Common myeloid progenitor, CD34-positive (primary cell): ENCODE data around the gene WDR64.

Source experiments
- CTCF ChIA-PET: fragments of 350-600 bp; sonication (Branson Sonifier 250); formaldehyde crosslinking; loops from one replicate; lab custom pipeline; 2021; ENCODE audit warnings: antibody characterized with exemption; lab: Charles Lee
- POLR2A ChIA-PET: fragments of 350-600 bp; sonication (Branson Sonifier 250); formaldehyde crosslinking; loops from one replicate; lab custom pipeline; 2021; ENCODE audit warnings: antibody characterized with exemption; lab: Charles Lee
- DNase-seq, 3 donors: peaks; one replicate each; pipeline versions ENCODE4 v3.0.0 to v3.0.0-alpha.2; 2013
- H3K27ac ChIP-seq, 2 experiments: 1 replicate in 1 of 2; 2 replicates in 1 of 2; pipeline ENCODE4 v1.7.0; 2013; ENCODE audit warnings: inconsistent platforms in 2 of 2, low read length in 2 of 2, mild to moderate bottlenecking in 2 of 2, low read depth in 1 of 2, moderate library complexity in 1 of 2; ENCODE audit not compliant: severe bottlenecking in 2 of 2, insufficient read depth in 1 of 2, poor library complexity in 1 of 2
- H3K27me3 ChIP-seq, 5 experiments: replicated peaks in 2 of 5; 1 replicate in 3 of 5; 2 replicates in 2 of 5; pipeline versions ENCODE4 v1.6.1 to v1.7.0; 2013; ENCODE audit warnings: low read length in 4 of 5, mild to moderate bottlenecking in 2 of 5, moderate library complexity in 2 of 5, inconsistent platforms in 1 of 5; ENCODE audit not compliant: insufficient read depth in 5 of 5, control insufficient read depth in 4 of 5
- H3K36me3 ChIP-seq, 4 experiments: 1 replicate in 2 of 4; 2 replicates in 2 of 4; pipeline versions ENCODE4 v1.6.1 to v1.7.0; 2013; ENCODE audit warnings: low read length in 3 of 4, control low read depth in 1 of 4, mild to moderate bottlenecking in 1 of 4; ENCODE audit not compliant: control insufficient read depth in 4 of 4, insufficient read depth in 4 of 4
- H3K4me1 ChIP-seq, 4 experiments: 1 replicate in 3 of 4; 2 replicates in 1 of 4; pipeline versions ENCODE4 v1.6.1 to v1.7.1; 2013; ENCODE audit warnings: low read length in 3 of 4, mild to moderate bottlenecking in 3 of 4, control low read depth in 1 of 4, inconsistent platforms in 1 of 4, moderate library complexity in 1 of 4; ENCODE audit not compliant: control insufficient read depth in 4 of 4, insufficient read depth in 4 of 4; ENCODE audit errors: control extremely low read depth in 1 of 4
- H3K4me3 ChIP-seq, 7 experiments: 1 replicate in 4 of 7; 2 replicates in 3 of 7; pipeline versions ENCODE4 v1.5.1 to v1.7.0; 2013; ENCODE audit warnings: mild to moderate bottlenecking in 7 of 7, low read length in 6 of 7, moderate library complexity in 6 of 7, inconsistent platforms in 2 of 7, low read depth in 2 of 7, control low read depth in 1 of 7; ENCODE audit not compliant: insufficient read depth in 4 of 7, control insufficient read depth in 1 of 7; ENCODE audit errors: extremely low read depth in 1 of 7
- H3K9me3 ChIP-seq, 5 experiments: 1 replicate in 4 of 5; 2 replicates in 1 of 5; pipeline versions ENCODE4 v1.6.1 to v1.7.1; 2013; ENCODE audit warnings: low read length in 4 of 5, mild to moderate bottlenecking in 2 of 5, inconsistent platforms in 1 of 5, low read depth in 1 of 5, moderate library complexity in 1 of 5; ENCODE audit not compliant: control insufficient read depth in 4 of 5, insufficient read depth in 2 of 5; ENCODE audit errors: control extremely low read depth in 1 of 5
- WGBS: methylation state at CpG from one replicate; pipeline ENCODE4 v1.1.5; 2013; ENCODE audit not compliant: insufficient coverage; 5-methylcytosine and 5-hydroxymethylcytosine counted together

Gene WDR64

DNA sequence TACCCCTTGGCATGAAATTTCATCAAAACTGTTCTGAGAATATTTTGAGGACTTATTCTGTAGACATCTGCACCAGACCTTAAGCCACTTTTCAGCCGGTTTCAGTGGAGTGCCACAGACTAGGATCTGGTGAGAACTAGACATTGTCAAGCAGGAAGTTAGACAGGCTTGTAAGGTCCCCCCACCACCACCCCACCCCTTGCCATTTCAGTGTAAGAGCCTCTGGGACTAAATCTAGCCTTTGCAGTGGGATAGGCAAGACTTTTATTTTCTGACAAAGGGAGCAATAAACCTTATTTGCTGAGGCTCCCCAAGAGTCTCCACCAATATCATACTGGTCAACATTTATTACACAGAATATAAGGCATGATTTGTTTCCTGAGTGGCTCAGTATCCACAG, 118.0 kb downstream of the WDR64 start:
- CTCF ChIA-PET: interaction anchor here (1.4 kb wide), 1 partner anchor 15 kb away, joined by 3 read pairs; no protein-coding TSS in a partner anchor
- Histone ChIP-seq H3K4me1 (no peaks in the 10 kb centered on the region), H3K4me3 (no peak overlapping the region), H3K27me3 (no peaks in the 10 kb centered on the region), H3K27ac (no peak overlapping the region), H3K9me3 (no peaks in the 10 kb centered on the region), H3K36me3 (no peaks in the 10 kb centered on the region)
- POLR2A ChIA-PET: no interaction called here
- WGBS: 0% methylated on average over 1 of the region's 1 CpG
- DNase-seq: no peak

DNA sequence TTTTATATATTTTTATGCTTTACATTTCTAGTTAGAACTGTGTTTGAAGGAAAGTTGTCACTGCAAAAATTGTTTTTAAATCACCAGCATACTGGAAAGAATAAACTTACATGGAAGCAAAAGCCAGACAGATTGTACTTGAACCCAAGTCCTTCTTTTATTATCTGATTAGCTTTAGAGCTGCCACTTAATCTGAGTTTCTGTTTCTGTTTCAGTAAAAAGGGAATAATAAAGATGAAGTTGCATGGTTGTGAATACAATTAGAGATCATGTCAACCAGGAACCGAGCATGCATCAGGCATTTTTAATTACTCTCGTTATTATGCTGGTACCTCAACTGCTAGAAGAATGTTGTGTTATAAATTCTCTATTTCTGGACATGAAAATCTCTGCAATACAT, 119.0 kb downstream of the WDR64 start:
- ChIA-PET CTCF (no interaction called here), POLR2A (no interaction called here)
- no peak for DNase-seq
- 71% methylated on average over 1 of the region's 2 CpGs for WGBS
- H3K9me3 ChIP-seq: no peaks in the 10 kb centered on the region
- no peak overlapping the region for H3K4me3 ChIP-seq
- H3K27ac ChIP-seq: no peak overlapping the region
- H3K27me3 ChIP-seq: no peaks in the 10 kb centered on the region
- no peaks in the 10 kb centered on the region for H3K36me3 ChIP-seq
- no peaks in the 10 kb centered on the region for H3K4me1 ChIP-seq

DNA sequence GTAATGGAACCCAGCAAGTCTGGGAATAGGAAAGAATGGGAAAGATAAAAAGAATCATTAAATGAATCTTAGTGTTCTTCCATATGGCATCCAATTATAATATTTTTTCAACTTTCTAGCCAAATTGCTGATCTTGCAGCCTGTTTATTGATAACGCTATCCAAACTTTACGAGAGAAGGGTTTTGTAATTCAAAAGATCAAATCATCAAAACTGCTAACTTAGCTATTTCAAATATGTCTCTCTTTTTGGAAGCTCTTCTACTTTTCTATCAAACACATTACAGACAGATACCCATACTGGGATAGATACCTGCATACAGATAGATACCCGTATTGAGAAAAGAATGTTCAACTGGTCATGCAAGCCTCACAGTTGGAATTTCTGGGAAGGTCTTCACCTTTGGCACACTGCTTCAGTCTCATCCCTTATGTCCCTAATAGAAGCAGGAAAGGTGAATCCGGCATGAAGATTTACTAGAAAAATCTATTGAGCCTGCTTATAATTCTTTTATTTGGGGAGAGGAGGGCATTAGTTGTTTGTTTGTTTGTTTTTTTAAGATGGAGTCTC, 120.9 kb downstream of the WDR64 start:
- ChIA-PET CTCF (no interaction called here), POLR2A (no interaction called here)
- Histone ChIP-seq H3K9me3 (no peaks in the 10 kb centered on the region), H3K36me3 (no peaks in the 10 kb centered on the region), H3K27me3 (no peaks in the 10 kb centered on the region), H3K27ac (no peak overlapping the region), H3K4me1 (no peaks in the 10 kb centered on the region), H3K4me3 (no peak overlapping the region)
- DNase-seq: no peak
- WGBS: 100% methylated on average over 3 of the region's 4 CpGs

DNA sequence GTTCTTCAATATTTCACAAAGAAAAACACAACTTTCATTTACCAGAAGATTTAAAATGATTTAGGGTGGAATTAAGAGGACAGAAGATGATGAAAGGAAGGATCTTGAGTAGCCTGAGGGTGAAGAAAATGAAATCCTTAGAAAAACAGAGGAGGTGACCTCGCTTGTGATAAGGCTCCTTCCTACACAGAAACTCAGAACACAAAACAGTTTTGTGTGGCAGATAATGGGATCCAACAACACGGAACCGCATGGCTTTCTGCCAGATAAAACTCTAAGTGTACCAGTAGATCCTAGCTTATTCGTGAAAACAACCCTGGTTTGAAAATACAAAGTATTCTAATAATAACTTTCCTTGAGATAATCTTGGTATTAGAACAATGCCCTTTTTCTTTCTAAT, 121.9 kb downstream of the WDR64 start:
- no peaks in the 10 kb centered on the region for H3K27me3 ChIP-seq
- no peaks in the 10 kb centered on the region for H3K9me3 ChIP-seq
- no peak for DNase-seq
- CTCF ChIA-PET: interaction anchor here (0.5 kb wide), 1 partner anchor 28 kb away, joined by 3 read pairs; no protein-coding TSS in a partner anchor
- POLR2A ChIA-PET: no interaction called here
- no peaks in the 10 kb centered on the region for H3K36me3 ChIP-seq
- H3K4me1 ChIP-seq: no peaks in the 10 kb centered on the region
- WGBS: 60% methylated on average over 1 of the region's 4 CpGs
- no peak overlapping the region for H3K4me3 ChIP-seq
- no peak overlapping the region for H3K27ac ChIP-seq

DNA sequence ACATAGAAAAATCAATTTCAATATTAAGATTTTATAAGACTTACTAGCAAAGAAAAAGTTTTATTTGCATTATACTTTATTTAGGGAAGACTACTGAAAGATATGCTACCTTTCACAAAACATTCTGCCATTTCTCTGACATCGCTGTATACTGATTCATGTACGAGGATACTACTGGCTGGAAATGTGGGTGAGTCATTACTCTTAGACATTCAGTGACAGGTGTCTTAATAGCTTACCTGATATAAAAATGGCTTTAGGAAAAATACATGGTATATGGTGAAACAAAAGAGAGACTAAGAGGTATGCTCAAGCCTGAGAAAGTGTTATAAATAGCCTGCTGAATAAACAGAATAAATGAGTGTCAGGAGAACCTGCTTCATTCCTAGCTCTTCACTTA, 122.9 kb downstream of the WDR64 start:
- no CpG with 5 or more reads among the region's 2 CpGs for WGBS
- ChIA-PET POLR2A (no interaction called here), CTCF (no interaction called here)
- Histone ChIP-seq H3K4me1 (no peaks in the 10 kb centered on the region), H3K9me3 (no peaks in the 10 kb centered on the region), H3K27ac (no peak overlapping the region), H3K27me3 (no peaks in the 10 kb centered on the region), H3K4me3 (no peak overlapping the region), H3K36me3 (no peaks in the 10 kb centered on the region)
- DNase-seq: no peak

DNA sequence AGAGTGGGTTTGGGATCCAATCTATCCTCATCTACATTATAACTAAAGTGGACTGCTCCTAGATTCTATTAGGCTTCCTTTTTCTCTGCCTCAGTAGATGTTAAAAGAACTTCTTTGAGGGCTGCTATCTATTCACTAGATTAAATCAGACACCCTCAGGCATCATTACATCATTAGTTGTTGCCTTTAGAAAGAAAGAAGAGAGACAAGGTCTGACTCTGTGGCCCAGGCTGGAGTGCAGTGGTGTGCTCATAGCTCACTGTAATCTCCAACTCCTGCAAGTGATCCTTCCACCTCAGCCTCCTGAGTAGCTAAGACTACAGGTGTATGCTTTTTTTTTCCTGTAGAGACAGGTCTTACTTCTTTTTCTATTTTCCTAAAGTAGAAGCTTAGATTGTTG, 124.8 kb downstream of the WDR64 start:
- ChIA-PET POLR2A (no interaction called here), CTCF (no interaction called here)
- Histone ChIP-seq H3K4me3 (no peak overlapping the region), H3K9me3 (no peaks in the 10 kb centered on the region), H3K27me3 (peaks cover 0 to 2% (median 0%) of the 10 kb centered on the region in 5 experiments), H3K36me3 (no peaks in the 10 kb centered on the region), H3K27ac (no peak overlapping the region), H3K4me1 (no peaks in the 10 kb centered on the region)
- no peak for DNase-seq

DNA sequence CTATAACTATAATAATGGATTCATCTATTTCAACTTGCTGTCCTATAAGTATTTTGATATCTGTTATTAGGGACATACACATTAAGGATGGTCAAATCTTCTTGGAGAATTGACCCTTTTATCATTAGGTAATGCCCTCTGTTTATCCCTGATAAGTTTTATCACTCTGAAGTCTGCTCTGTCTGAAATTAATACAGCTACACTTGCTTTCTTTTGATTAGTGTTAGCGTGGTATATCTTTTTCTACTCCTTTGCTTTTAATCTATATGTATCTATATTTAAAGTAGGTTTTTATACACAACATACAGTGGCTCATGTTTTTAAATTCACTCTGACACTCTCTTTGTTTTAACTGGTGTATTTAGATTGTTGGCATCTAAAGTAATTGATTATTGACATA, 126.0 kb downstream of the WDR64 start:
- H3K4me3 ChIP-seq: no peak overlapping the region
- WGBS: no CpG with 5 or more reads among the region's 1 CpG
- CTCF ChIA-PET: no interaction called here
- H3K36me3 ChIP-seq: no peaks in the 10 kb centered on the region
- DNase-seq: no peak
- no peak overlapping the region for H3K27ac ChIP-seq
- no peaks in the 10 kb centered on the region for H3K4me1 ChIP-seq
- H3K9me3 ChIP-seq: no peaks in the 10 kb centered on the region
- POLR2A ChIA-PET: no interaction called here
- peaks cover 0 to 2% (median 0%) of the 10 kb centered on the region in 5 experiments for H3K27me3 ChIP-seq
